Effector memory CD4-positive, alpha-beta T cell (primary cell): ENCODE results near the gene LUM.
"Not testable (repeated sequence)": the region's sequence is repeated elsewhere in the genome, so short reads cannot be mapped to it uniquely, and the experiment has no call there.

Experiments used
- DNase-seq, 3 donors: peaks; one replicate each; pipeline ENCODE4 v3.0.0-alpha.2; 2020
- H3K27ac ChIP-seq: 2 replicates; pipeline ENCODE4 v1.7.0; 2013; ENCODE audit warnings: mild to moderate bottlenecking, low read length, moderate library complexity; ENCODE audit not compliant: insufficient read depth, poor library complexity, severe bottlenecking
- H3K27me3 ChIP-seq: replicated peaks from 2 replicates; pipeline ENCODE4 v1.7.0; 2013; ENCODE audit warnings: mild to moderate bottlenecking, low read length; ENCODE audit not compliant: insufficient read depth, control insufficient read depth, poor library complexity, severe bottlenecking
- H3K36me3 ChIP-seq: 2 replicates; pipeline ENCODE4 v1.7.0; 2013; ENCODE audit warnings: mild to moderate bottlenecking, low read length, moderate library complexity; ENCODE audit not compliant: control insufficient read depth, insufficient read depth
- H3K4me1 ChIP-seq: 2 replicates; pipeline ENCODE4 v1.7.0; 2013; ENCODE audit warnings: low read length, mild to moderate bottlenecking; ENCODE audit not compliant: control insufficient read depth, insufficient read depth, poor library complexity, severe bottlenecking
- H3K4me3 ChIP-seq: 2 replicates; pipeline ENCODE4 v1.7.0; 2013; ENCODE audit warnings: low read length, low read depth, mild to moderate bottlenecking; ENCODE audit not compliant: insufficient read depth, poor library complexity, severe bottlenecking
- H3K9me3 ChIP-seq: 2 replicates; pipeline ENCODE4 v1.7.0; 2013; ENCODE audit warnings: mild to moderate bottlenecking, low read length, moderate library complexity; ENCODE audit not compliant: control insufficient read depth

Gene LUM

GRCh38 chr12:91099836-91100235 is 11.5 kb downstream of the LUM start:
- DNase-seq, result no peak

GRCh38 chr12:91099341-91099740 is 12.0 kb downstream of the LUM start:
- Histone ChIP-seq H3K27ac (no peak overlapping the region), H3K4me1 (no peaks in the 10 kb centered on the region), H3K36me3 (no peaks in the 10 kb centered on the region), H3K27me3 (no peaks in the 10 kb centered on the region), H3K4me3 (no peak overlapping the region), H3K9me3 (no peaks in the 10 kb centered on the region)
- DNase-seq, result no peak

More at GRCh38 chr12:91099836-91100235, 11.5 kb downstream of the LUM start:
- Histone ChIP-seq H3K4me3 (no peak overlapping the region), H3K9me3 (no peaks in the 10 kb centered on the region), H3K27me3 (no peaks in the 10 kb centered on the region), H3K27ac (no peak overlapping the region), H3K4me1 (no peaks in the 10 kb centered on the region), H3K36me3 (no peaks in the 10 kb centered on the region)

GRCh38 chr12:91098941-91099340 is 12.4 kb downstream of the LUM start:
- no peaks in the 10 kb centered on the region for H3K27me3 ChIP-seq
- no peak for DNase-seq
- H3K4me3 ChIP-seq, result no peak overlapping the region
- H3K36me3 ChIP-seq, result no peaks in the 10 kb centered on the region
- H3K9me3 ChIP-seq, result no peaks in the 10 kb centered on the region
- no peak overlapping the region for H3K27ac ChIP-seq
- no peaks in the 10 kb centered on the region for H3K4me1 ChIP-seq

GRCh38 chr12:91098461-91098860 is 12.8 kb downstream of the LUM start:
- DNase-seq, result no peak
- no peaks in the 10 kb centered on the region for H3K36me3 ChIP-seq
- no peaks in the 10 kb centered on the region for H3K4me1 ChIP-seq
- no peaks in the 10 kb centered on the region for H3K9me3 ChIP-seq
- H3K27ac ChIP-seq, result no peak overlapping the region
- no peaks in the 10 kb centered on the region for H3K27me3 ChIP-seq
- H3K4me3 ChIP-seq, result no peak overlapping the region

- H3K27me3 ChIP-seq, result no peaks in the 10 kb centered on the region
- H3K36me3 ChIP-seq, result no peaks in the 10 kb centered on the region
- no peak overlapping the region for H3K4me3 ChIP-seq
- H3K4me1 ChIP-seq, result no peaks in the 10 kb centered on the region
- DNase-seq, result no peak
- no peak overlapping the region for H3K27ac ChIP-seq
- no peaks in the 10 kb centered on the region for H3K9me3 ChIP-seq
Observed at GRCh38 chr12:91094957-91095356, 16.3 kb downstream of the LUM start.

GRCh38 chr12:91094032-91094662 is 17.1 kb downstream of the LUM start:
- DNase-seq, result no peak
- H3K9me3 ChIP-seq, result no peaks in the 10 kb centered on the region
- no peak overlapping the region for H3K4me3 ChIP-seq
- no peaks in the 10 kb centered on the region for H3K27me3 ChIP-seq
- no peaks in the 10 kb centered on the region for H3K4me1 ChIP-seq
- no peak overlapping the region for H3K27ac ChIP-seq
- no peaks in the 10 kb centered on the region for H3K36me3 ChIP-seq

GRCh38 chr12:91093341-91093740 is 18.0 kb downstream of the LUM start:
- H3K4me3 ChIP-seq, result no peak overlapping the region
- H3K36me3 ChIP-seq, result no peaks in the 10 kb centered on the region
- H3K4me1 ChIP-seq, result no peaks in the 10 kb centered on the region
- no peaks in the 10 kb centered on the region for H3K27me3 ChIP-seq
- no peak overlapping the region for H3K27ac ChIP-seq
- no peak for DNase-seq
- H3K9me3 ChIP-seq, result no peaks in the 10 kb centered on the region

GRCh38 chr12:91091916-91092715 is 19.2 kb downstream of the LUM start:
- Histone ChIP-seq H3K27ac (no peak overlapping the region), H3K4me3 (no peak overlapping the region), H3K36me3 (no peaks in the 10 kb centered on the region), H3K9me3 (no peaks in the 10 kb centered on the region), H3K4me1 (no peaks in the 10 kb centered on the region), H3K27me3 (no peaks in the 10 kb centered on the region)
- DNase-seq, result no peak

GRCh38 chr12:91089953-91090352 is 21.3 kb downstream of the LUM start:
- H3K4me3 ChIP-seq, H3K27ac ChIP-seq, H3K4me1 ChIP-seq, DNase-seq, H3K36me3 ChIP-seq, H3K9me3 ChIP-seq, H3K27me3 ChIP-seq: not testable (repeated sequence)

- no peak overlapping the region for H3K4me3 ChIP-seq
- H3K4me1 ChIP-seq, result no peaks in the 10 kb centered on the region
- no peaks in the 10 kb centered on the region for H3K27me3 ChIP-seq
- no peak overlapping the region for H3K27ac ChIP-seq
- H3K36me3 ChIP-seq, result no peaks in the 10 kb centered on the region
- no peaks in the 10 kb centered on the region for H3K9me3 ChIP-seq
- no peak for DNase-seq
Observed at GRCh38 chr12:91080041-91080440, 31.3 kb downstream of the LUM start.
